ENCODE results near the gene CWC27.

The CWC27 gene, protein sequence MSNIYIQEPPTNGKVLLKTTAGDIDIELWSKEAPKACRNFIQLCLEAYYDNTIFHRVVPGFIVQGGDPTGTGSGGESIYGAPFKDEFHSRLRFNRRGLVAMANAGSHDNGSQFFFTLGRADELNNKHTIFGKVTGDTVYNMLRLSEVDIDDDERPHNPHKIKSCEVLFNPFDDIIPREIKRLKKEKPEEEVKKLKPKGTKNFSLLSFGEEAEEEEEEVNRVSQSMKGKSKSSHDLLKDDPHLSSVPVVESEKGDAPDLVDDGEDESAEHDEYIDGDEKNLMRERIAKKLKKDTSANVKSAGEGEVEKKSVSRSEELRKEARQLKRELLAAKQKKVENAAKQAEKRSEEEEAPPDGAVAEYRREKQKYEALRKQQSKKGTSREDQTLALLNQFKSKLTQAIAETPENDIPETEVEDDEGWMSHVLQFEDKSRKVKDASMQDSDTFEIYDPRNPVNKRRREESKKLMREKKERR

DNA sequence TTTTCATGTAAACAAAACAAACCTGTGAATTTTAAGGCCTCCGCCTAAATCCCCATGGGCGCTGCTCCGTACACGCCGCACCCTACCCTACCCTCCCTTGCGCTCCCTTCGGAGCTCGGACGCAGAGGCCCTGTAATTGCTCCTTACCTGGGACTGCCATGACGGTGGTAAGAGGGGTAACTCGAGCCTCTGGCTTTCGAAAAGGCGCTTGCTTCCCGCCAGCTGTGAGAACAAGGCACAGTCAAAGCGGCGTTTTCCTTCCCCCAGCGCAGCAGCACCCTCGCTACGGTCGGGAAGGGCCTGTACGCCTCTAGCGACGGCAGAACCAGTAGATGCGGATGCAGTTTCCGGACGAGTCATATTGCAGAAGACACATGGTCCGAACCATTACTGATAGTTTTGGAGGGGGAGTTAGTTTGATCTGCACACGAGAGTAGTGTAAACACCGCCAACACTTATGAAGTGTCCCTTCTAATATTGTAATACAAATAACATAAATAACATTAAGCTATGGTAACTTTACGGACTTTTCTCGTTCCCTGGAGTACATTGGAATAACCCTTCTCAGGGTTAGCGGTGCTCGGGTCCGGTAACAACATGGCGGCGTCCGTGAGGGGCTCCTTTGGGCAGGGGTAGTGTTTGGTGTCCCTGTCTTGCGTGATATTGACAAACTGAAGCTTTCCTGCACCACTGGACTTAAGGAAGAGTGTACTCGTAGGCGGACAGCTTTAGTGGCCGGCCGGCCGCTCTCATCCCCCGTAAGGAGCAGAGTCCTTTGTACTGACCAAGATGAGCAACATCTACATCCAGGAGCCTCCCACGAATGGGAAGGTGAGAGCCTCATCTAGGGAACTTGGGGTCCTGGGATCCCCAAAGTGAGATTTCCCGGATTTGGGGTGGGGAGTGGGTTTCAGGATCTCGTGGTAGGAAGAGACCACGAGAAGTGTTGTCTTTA, at the start of gene CWC27, which contains the start of gene SREK1IP1:
CWC27 (plus strand) TSS at position 573 of the 955 bp plus-strand sequence; CDS start at position 790, 217 bp downstream.
SREK1IP1 (minus strand) TSS at position 334 of the 955 bp plus-strand sequence; CDS start at position 160, 174 bp downstream.
- DNase-seq, result peak; percentile 95

GRCh38 chr5:64722588-64722987, 46.1 kb upstream of the CWC27 start:
- DNase-seq, result no peak

DNA sequence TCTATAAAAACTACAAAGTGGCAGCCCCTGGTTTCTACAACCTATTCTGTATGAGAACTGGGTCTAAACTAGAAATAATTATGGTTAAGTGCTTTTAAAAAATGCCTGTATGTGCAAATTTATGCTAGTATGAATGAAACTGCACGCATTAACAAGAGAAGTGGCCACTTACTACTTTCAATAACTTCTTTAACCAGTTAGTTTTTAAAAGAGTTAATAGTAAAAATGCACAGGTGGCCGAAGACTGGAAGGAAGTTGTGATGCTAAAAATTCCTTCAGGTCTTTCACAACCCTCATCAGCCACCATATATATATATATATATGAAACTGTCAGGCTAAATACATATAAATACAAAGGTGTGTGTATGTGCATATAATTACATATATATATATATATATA, 41.6 kb upstream of the CWC27 start:
- no peak for DNase-seq

DNA sequence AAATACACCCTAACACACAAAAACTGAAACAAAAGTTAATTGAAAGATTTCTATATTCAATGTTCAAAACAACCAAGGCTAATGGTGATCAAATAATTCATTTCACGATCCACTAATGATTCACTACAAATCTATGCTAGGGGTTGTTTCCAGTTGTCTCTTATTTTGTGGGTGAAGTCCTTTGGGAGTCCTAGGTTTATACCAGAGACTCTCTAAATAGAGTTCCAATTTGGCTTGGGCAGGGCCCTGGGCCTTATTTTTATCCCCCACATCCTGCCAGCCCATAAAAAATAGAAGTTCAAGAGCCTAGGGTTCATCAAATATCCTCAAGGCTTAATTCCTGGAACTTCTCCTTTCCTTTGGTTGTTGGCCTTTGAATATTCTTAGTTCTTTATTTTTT, 26.3 kb upstream of the CWC27 start:
- no peak for DNase-seq

DNA sequence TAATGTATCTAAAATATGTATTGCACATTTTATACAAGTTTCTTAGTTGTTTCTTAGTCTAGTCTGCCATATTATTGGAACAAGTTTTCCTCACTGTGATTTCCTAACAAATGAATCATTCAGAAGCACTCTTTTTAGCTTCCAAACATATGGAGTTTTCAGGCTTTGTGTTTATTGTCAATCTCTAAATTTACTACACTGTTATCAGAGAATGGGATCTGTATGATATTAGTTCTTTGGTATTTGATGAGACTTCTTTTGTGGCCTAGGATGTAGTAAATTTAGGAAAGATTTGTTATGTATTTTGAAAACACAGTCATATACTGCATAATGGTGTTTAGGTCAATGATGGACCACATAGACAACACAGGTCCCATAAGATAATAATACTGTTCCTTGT, 25.9 kb upstream of the CWC27 start:
- no peak for DNase-seq

DNA sequence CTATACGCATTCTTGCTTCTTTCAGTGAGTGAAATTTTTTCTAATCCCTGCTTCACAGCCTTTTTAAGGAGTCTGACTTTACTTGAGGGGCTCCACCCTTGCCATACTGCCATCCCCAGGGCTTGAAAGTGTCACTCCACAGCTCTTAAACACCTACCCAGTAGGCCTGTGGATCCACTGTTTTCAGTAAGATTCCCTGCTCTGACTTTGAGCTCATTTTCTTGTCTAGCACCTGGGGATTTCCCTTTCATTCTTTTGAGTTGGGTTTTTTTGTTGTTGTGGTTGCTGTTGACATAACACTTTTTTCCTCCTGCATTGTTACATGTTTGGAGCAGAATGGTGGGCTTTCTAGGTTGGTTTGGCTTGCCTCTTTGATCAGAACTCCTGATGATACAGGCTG, 23.8 kb upstream of the CWC27 start:
- DNase-seq, result no peak

- DNase-seq, result no peak
Measured at GRCh38 chr5:64746446-64746845, 22.3 kb upstream of the CWC27 start.

- DNase-seq, result no peak
Measured at GRCh38 chr5:64749385-64749784, 19.3 kb upstream of the CWC27 start.

GRCh38 chr5:64754066-64754465, 14.7 kb upstream of the CWC27 start:
- DNase-seq, result no peak

GRCh38 chr5:64758901-64759300, 9.8 kb upstream of the CWC27 start:
- DNase-seq, result no peak

DNA sequence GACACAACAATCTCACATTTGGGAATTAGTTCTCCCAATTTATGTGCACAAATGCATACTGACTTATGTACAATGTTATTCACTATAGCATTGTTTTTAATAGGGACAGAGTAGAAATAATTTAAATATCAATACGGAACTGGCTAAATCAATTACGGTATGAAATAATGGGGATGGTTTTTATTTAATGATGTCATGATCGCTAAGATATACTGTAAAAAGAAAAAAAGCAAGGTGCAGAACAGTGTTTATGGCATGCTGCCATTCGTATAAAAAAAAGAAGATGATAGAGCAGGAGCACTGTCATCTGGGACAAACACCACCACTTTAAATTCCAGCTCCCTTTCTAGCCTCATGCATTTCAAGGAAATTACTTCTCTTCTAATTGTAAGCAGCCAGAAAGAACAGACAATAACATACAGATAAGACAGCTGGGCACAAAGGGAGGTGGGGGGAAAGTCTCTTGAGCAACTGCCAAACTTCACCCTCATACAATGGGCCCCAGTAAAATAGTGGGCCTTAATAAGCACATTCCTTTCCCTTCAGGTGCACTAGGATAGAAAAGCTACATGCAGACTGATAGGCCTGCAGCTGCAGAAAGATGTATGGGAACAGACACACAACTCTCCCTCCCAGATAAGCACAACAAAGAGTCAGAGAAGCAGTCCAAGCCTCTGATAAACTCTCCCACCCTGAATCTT, 8.6 kb upstream of the CWC27 start:
- peak; percentile 85 for DNase-seq

DNA sequence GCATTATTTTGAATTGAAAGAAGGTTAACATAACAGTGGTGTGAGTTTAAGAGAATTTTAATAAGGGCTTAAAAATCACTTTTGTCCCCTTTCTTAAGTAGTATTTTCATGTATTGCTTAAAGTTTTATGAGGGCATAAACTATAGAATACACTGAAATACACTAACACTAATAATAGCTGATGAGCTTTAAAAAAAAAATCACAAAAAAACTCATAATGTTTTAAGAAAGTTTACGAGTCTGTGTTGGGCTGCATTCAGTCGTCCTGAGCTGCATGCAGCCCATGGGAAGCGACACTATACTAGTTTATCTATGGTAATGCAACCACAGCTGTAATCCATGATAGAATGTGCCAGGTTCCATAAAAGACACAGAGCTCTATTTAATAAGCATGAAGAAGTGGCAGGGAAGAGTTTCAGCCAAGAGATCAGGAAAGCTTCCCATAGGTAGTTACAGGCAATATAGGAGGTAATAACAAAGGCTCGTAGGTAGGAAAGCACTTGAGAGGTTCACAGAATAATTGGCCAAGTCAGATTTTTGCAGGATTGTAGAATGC, 4.7 kb upstream of the CWC27 start:
- no peak for DNase-seq

DNA sequence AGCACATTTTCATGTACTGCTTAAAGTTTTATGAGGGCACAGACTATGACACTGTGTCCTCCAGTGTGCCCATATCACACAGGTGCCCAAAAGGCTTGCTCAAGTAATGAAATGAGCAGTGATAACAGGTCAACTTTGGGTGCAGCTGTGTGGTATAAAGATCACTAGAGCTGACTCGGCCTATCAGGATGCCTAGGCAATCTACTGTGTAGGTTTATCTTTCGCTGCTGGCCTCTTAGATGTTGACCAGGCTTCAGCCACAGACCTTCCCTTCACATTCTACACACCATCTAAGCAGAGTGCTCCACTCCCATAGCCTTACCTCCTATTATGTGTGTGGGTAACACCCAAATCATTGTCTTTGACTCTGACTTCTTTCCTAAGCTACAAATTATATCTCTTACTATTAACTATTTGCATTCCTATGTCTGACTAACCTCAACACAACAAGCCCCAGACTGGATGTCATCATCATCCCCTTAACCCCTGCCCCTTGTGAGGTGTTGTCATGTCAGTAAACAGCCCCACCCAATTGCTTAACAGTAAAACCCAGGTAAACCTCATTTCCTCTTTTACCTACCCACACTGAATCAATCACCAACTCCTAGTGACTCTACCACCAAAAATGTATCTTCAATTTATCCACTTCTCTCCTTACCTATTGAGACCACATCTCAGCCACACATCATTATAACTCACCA, 2.8 kb upstream of the CWC27 start:
- no peak for DNase-seq

DNA sequence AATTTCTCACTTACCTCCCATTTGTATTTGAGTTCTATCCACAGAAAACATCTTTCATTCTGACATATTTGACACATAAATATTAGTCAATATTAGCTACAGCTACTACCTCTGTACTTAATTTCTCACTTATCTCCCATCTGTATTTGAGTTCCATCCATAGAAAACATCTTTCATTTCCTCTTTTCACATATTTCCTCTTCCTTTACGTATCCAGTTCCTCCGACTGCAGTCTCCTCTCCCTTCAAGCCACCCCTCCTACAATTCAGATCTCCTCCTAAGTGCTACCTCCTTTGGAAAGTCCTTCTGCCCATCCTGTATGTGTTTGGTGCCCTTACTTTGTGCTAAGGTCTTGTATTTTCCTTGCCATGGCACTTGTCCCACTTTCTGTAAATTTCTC, 1.8 kb upstream of the CWC27 start:
- DNase-seq, result no peak

DNA sequence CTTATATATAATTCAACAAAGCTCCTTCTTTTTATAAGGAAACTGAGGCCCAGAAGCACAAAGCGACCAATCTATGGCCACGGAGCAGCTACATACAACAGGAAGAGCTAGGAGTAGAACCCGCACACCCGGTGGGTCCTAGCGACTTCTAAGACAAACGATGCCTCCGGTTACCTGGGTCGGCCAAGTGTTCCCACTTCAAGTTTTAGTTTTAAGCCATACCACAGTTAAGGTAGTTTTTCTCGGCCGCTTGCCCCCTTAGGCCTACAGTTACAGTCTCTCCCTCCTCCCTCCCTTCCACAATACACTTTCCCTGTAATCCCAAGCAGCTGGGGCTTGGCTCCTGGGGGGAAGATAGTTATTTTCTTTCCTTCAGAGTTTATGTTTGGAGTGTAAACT, 772 bp upstream of the CWC27 start:
- peak; percentile 41 for DNase-seq

DNA sequence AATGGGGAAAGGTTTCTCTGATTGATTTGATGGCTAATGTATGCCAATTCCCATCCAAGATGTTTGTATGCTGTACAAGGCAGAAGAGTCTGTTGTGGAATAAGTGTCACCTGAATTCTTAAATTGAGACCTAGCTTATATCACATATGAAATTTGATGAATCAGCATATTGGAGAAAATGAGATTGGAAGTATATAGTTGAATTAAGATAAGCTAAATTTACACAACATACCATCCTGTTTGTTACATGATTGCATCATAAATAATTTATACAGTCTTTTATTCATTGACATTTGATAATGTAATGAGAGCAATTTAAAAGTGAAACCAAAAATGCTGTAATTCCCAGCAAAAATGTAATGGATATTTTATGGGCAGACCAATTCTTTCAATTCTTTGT, 1.1 kb downstream of the CWC27 start:
- DNase-seq, result no peak

GRCh38 chr5:64771736-64772135, 3.0 kb downstream of the CWC27 start:
- no peak for DNase-seq

- peak; percentile 24 for DNase-seq
Measured at GRCh38 chr5:64773533-64773932, 4.8 kb downstream of the CWC27 start.

GRCh38 chr5:64775291-64775690, 6.6 kb downstream of the CWC27 start:
- DNase-seq, result no peak

DNA sequence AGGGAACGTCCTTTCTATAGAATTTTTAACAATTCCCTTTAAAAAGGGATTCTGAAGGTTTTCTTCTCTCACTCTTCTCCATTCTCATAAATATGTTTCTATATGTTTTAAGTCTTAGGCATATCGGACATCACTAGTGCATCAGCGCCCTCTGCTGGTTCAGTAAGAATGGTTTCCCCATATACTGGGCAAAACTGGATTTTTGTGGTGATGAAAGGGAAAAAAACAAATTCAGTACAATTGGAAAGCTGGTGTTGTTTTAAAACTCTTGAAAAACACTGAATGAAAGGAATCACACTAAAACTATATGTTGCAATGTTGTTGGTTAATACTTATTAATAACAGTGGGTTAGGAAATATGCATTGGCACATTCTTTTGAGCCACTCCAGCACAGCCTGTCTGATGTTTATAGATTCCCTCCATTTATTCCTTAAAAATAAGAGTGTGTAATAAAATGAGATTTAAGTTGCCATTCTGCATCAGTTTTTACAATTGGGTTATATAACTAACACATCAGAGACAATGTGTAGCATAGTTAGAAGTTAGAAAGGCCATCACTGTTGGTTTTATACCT, 15.8 kb downstream of the CWC27 start:
- peak; percentile 94 for DNase-seq

GRCh38 chr5:64786372-64786771, 17.6 kb downstream of the CWC27 start:
- no peak for DNase-seq

GRCh38 chr5:64788156-64788555, 19.4 kb downstream of the CWC27 start:
- DNase-seq, result no peak
